ENCODE data around the gene BET1L. TPM values are rescaled to one million over a fixed set of nuclear protein-coding genes. Genes with fewer than 3 reads are reported as not detected.

BET1L gene
- total RNA-seq, 1 experiment from 2014 or later = 89.0 TPM

DNA sequence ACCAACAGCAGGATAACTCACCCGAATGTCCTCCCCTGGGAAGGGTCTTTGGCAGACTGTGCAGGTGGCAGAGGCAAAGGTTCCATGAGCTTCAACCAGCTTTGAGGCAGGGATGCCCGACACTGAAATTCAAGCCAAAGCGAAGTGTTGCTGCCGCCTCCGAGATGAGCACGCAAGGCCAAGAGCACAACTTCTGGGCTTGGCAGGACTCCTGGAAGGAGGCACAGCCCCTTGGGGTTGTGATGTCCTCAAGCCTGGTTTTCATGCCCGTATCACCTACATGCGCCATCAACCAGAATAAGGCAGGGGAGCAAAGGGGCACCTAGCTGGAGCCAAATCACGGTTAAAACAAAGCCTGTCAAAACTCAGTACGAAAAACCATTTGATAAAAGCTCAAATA is 23.2 kb upstream of the BET1L start:
- H3K4me3 ChIP-seq (ENCODE audit: low read depth in 2 of 2, low read length in 2 of 2) = no peak overlapping the region
- no peaks in the 10 kb centered on the region for H3K9me3 ChIP-seq (ENCODE audit: control insufficient read depth, insufficient read depth, low read depth, low read length)
- H3K27me3 ChIP-seq (ENCODE audit: control insufficient read depth, insufficient read depth, low read length) = no peaks in the 10 kb centered on the region
- BruUV-seq (replicated peaks) = no TSS peak
- POLR2A ChIA-PET = interaction anchor here (0.7 kb wide), 1 partner anchor 14 kb away, joined by 3 read pairs; no protein-coding TSS in a partner anchor
- in situ Hi-C loops (cut with HindIII; ENCODE audit: low pct_unique_long_range_greater_than_20kb, low sequenced_read_pairs) (no loop called here), intact Hi-C loops (cut with micrococcal nuclease; ENCODE audit: unreplicated experiment) (no loop called here)
- no peaks in the 10 kb centered on the region for H3K36me3 ChIP-seq (ENCODE audit: control insufficient read depth, insufficient read depth, low read length)
- CTCF ChIA-PET = no interaction called here
- TF ChIP-seq SIN3A (IDR thresholded peaks at IDR 0.05; ENCODE audit: borderline replicate concordance, insufficient read depth, low read depth, low read length) (no peak), POLR2AphosphoS5 (IDR thresholded peaks at IDR 0.05; ENCODE audit: low read depth, low read length) (no peak), TCF7L2 (IDR thresholded peaks at IDR 0.05; ENCODE audit: low read depth, low read length) (no peak)
- TF ChIP-seq, protein P1, sequence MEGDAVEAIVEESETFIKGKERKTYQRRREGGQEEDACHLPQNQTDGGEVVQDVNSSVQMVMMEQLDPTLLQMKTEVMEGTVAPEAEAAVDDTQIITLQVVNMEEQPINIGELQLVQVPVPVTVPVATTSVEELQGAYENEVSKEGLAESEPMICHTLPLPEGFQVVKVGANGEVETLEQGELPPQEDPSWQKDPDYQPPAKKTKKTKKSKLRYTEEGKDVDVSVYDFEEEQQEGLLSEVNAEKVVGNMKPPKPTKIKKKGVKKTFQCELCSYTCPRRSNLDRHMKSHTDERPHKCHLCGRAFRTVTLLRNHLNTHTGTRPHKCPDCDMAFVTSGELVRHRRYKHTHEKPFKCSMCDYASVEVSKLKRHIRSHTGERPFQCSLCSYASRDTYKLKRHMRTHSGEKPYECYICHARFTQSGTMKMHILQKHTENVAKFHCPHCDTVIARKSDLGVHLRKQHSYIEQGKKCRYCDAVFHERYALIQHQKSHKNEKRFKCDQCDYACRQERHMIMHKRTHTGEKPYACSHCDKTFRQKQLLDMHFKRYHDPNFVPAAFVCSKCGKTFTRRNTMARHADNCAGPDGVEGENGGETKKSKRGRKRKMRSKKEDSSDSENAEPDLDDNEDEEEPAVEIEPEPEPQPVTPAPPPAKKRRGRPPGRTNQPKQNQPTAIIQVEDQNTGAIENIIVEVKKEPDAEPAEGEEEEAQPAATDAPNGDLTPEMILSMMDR (IDR thresholded peaks at IDR 0.05) = no peak
- TF ChIP-seq, protein P2, sequence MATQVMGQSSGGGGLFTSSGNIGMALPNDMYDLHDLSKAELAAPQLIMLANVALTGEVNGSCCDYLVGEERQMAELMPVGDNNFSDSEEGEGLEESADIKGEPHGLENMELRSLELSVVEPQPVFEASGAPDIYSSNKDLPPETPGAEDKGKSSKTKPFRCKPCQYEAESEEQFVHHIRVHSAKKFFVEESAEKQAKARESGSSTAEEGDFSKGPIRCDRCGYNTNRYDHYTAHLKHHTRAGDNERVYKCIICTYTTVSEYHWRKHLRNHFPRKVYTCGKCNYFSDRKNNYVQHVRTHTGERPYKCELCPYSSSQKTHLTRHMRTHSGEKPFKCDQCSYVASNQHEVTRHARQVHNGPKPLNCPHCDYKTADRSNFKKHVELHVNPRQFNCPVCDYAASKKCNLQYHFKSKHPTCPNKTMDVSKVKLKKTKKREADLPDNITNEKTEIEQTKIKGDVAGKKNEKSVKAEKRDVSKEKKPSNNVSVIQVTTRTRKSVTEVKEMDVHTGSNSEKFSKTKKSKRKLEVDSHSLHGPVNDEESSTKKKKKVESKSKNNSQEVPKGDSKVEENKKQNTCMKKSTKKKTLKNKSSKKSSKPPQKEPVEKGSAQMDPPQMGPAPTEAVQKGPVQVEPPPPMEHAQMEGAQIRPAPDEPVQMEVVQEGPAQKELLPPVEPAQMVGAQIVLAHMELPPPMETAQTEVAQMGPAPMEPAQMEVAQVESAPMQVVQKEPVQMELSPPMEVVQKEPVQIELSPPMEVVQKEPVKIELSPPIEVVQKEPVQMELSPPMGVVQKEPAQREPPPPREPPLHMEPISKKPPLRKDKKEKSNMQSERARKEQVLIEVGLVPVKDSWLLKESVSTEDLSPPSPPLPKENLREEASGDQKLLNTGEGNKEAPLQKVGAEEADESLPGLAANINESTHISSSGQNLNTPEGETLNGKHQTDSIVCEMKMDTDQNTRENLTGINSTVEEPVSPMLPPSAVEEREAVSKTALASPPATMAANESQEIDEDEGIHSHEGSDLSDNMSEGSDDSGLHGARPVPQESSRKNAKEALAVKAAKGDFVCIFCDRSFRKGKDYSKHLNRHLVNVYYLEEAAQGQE (IDR thresholded peaks at IDR 0.05; ENCODE audit: insufficient read depth in 1 of 2, low read depth in 2 of 2, low read length in 1 of 2) = no peak
- no peak overlapping the region for H3K27ac ChIP-seq (ENCODE audit: low read length)
- DNase-seq (ENCODE audit: low read depth, low spot score) (no peak), ATAC-seq (no peak)
- peaks cover 3% of the 10 kb centered on the region for H3K4me1 ChIP-seq (ENCODE audit: control insufficient read depth, insufficient read depth, low read length)

DNA sequence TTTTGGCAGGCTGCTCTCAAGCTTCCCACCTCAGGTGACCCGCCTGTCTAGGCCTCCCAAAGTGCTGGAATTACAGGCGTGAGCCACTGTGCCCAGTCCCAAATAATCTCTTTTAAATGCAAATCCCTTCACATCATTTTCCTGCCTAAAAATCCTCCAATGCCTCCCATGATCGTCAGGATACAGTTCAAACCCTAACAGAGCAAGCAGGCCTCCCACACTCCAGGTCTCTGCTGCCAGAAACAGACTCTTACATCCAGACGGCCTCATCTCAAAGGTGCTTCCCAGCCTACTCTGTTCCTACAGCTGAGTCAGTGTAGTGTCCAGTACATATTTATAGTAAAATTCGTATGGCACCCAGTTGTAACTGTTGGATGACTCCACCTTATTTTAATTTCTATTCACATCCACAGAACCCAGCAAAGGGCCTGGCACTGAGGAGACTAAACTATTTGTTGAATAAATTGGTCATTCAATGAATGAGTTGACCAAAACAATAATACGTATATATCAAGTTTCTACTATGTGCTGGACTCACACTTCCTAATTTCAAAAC is 20.7 kb upstream of the BET1L start:
- CTCF ChIA-PET = no interaction called here
- no peak for ATAC-seq
- Histone ChIP-seq H3K27ac (ENCODE audit: low read length) (no peak overlapping the region), H3K4me1 (ENCODE audit: control insufficient read depth, insufficient read depth, low read length) (no peaks in the 10 kb centered on the region), H3K27me3 (ENCODE audit: control insufficient read depth, insufficient read depth, low read length) (no peaks in the 10 kb centered on the region), H3K36me3 (ENCODE audit: control insufficient read depth, insufficient read depth, low read length) (no peaks in the 10 kb centered on the region), H3K9me3 (ENCODE audit: control insufficient read depth, insufficient read depth, low read depth, low read length) (no peaks in the 10 kb centered on the region), H3K4me3 (ENCODE audit: low read depth in 2 of 2, low read length in 2 of 2) (no peak overlapping the region)
- DNase-seq (ENCODE audit: low read depth, low spot score) = no peak
- POLR2A ChIA-PET = no interaction called here
- in situ Hi-C loops (cut with HindIII; ENCODE audit: low pct_unique_long_range_greater_than_20kb, low sequenced_read_pairs) = no loop called here
- TSS peak; percentile 55 for BruUV-seq (replicated peaks)
- TF ChIP-seq, protein P1 (IDR thresholded peaks at IDR 0.05) = no peak
- TF ChIP-seq, protein P2 (IDR thresholded peaks at IDR 0.05; ENCODE audit: insufficient read depth in 1 of 2, low read depth in 2 of 2, low read length in 1 of 2) = no peak
- TF ChIP-seq SIN3A (IDR thresholded peaks at IDR 0.05; ENCODE audit: borderline replicate concordance, insufficient read depth, low read depth, low read length) (no peak), TCF7L2 (IDR thresholded peaks at IDR 0.05; ENCODE audit: low read depth, low read length) (no peak), POLR2AphosphoS5 (IDR thresholded peaks at IDR 0.05; ENCODE audit: low read depth, low read length) (no peak)
- intact Hi-C loops (cut with micrococcal nuclease; ENCODE audit: unreplicated experiment) = no loop called here

Measured in Panc1 (cell line).